ENCODE measurements around the gene SCART1. TPM values are rescaled to one million over a fixed set of nuclear protein-coding genes. Genes with fewer than 3 reads are reported as not detected.

Gene SCART1
- total and polyA plus RNA-seq, 2 donors (not counting 3 experiments of a cell fraction or from before 2014, with no cell fraction given), result 0.90 to 1.0 TPM

DNA sequence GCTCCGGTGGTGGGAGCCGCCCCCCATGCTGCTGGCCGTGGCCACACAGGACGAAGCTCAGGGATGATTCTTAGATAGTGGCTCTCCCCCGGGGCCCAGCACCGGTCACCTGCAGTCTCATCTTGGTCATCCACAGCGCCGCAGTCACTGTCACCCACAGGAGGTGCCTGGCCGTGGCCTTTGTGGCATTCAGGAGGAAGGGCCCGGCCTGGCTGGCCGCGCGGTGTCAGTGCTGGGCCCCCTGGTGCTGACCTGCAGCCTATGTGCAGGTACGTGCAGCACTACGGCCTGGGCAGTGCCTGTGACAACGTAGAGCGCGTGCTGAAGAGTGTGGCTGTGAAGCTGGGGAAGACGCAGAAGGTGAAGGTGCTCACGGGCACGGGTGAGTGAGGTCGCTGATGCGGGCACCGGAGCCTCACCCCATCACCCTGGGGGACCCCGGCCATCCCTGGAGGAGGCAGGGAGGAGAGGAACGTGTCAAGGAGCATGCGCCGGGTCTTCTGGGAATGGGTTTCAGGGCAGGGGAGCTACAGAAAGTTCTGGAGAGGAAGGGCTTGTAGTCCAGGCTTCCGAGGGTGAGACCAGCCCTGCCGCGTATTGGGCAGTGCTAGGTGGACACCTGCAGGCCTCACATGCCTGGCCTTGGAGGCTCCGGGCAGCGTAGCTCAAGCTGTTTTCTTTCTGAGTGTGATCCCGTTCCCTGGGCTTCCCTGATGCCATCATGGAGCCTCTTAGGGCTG lies 34.4 kb upstream of the SCART1 start:
- H3K36me3 ChIP-seq (ENCODE audit: control insufficient read depth in 2 of 2, extremely low read depth in 1 of 2, insufficient read depth in 2 of 2, low read length in 2 of 2), result peaks cover 4 to 13% of the 10 kb centered on the region in 2 experiments
- no peak overlapping the region for H3K9ac ChIP-seq (replicated peaks; ENCODE audit: extremely low read depth, insufficient read depth, low read length)
- DNase-seq (ENCODE audit: low read depth, low spot score), result no peak
- no peaks in the 10 kb centered on the region for H3K4me1 ChIP-seq (ENCODE audit: control insufficient read depth, extremely low read depth, insufficient read depth, low read length)
- H3K79me2 ChIP-seq (ENCODE audit: control insufficient read depth, insufficient read depth, low read length), result peaks cover 3% of the 10 kb centered on the region
- H3K9me1 ChIP-seq (replicated peaks; ENCODE audit: control insufficient read depth, extremely low read depth, insufficient read depth, low read length), result no peaks in the 10 kb centered on the region
- H3K27me3 ChIP-seq (ENCODE audit: control insufficient read depth in 2 of 2, insufficient read depth in 2 of 2, low read length in 2 of 2), result peaks cover 8 to 9% of the 10 kb centered on the region in 2 experiments
- ChIA-PET CTCF (interaction anchor here (1.2 kb wide), 1 partner anchor 90 kb away, joined by 4 read pairs; no protein-coding TSS in a partner anchor), POLR2A (no interaction called here)
- H4K20me1 ChIP-seq (replicated peaks; ENCODE audit: control insufficient read depth, extremely low read depth, insufficient read depth, low read length), result no peaks in the 10 kb centered on the region
- H2AFZ ChIP-seq (ENCODE audit: low read depth, low read length), result no peak overlapping the region
- no peak for TF ChIP-seq MAX (IDR thresholded peaks at IDR 0.05; ENCODE audit: insufficient read depth, insufficient read length)
- no peak for TF ChIP-seq FOS (IDR thresholded peaks at IDR 0.05; ENCODE audit: borderline replicate concordance, insufficient read depth, low read length)
- FAIRE-seq, result no peak
- H3K4me2 ChIP-seq (ENCODE audit: insufficient read depth, low read length), result no peak overlapping the region
- H3K27ac ChIP-seq (ENCODE audit: insufficient read depth, low read depth, low read length), result no peak overlapping the region
- BruUV-seq (replicated peaks), result no TSS peak
- dilution Hi-C loops (cut with MboI; ENCODE audit: extremely low pct_ligation_motif_present, low sequenced_read_pairs), result no loop called here
- intact Hi-C loops (cut with micrococcal nuclease), result no loop called here
- H3K9me3 ChIP-seq (replicated peaks; ENCODE audit: control insufficient read depth, insufficient read depth, low read length), result no peaks in the 10 kb centered on the region
- no peak overlapping the region for H3K4me3 ChIP-seq (replicated peaks in 1 of 3; ENCODE audit: insufficient read depth in 1 of 3, low read depth in 1 of 3, low read length in 3 of 3)

GRCh38 chr10:133420028-133420427 lies 33.7 kb upstream of the SCART1 start:
- H3K9me1 ChIP-seq (replicated peaks; ENCODE audit: control insufficient read depth, extremely low read depth, insufficient read depth, low read length), result no peaks in the 10 kb centered on the region
- no peak overlapping the region for H3K9ac ChIP-seq (replicated peaks; ENCODE audit: extremely low read depth, insufficient read depth, low read length)
- intact Hi-C loops (cut with micrococcal nuclease) (no loop called here), dilution Hi-C loops (cut with MboI; ENCODE audit: extremely low pct_ligation_motif_present, low sequenced_read_pairs) (no loop called here)
- no peak for DNase-seq (ENCODE audit: low read depth, low spot score)
- ChIA-PET CTCF (interaction anchor here (0.9 to 1.2 kb wide), 2 partner anchors 19 to 90 kb away, joined by 3 to 4 read pairs; no protein-coding TSS in a partner anchor), POLR2A (no interaction called here)
- H3K27ac ChIP-seq (ENCODE audit: insufficient read depth, low read depth, low read length), result no peak overlapping the region
- H4K20me1 ChIP-seq (replicated peaks; ENCODE audit: control insufficient read depth, extremely low read depth, insufficient read depth, low read length), result no peaks in the 10 kb centered on the region
- no peaks in the 10 kb centered on the region for H3K9me3 ChIP-seq (replicated peaks; ENCODE audit: control insufficient read depth, insufficient read depth, low read length)
- H3K4me3 ChIP-seq (replicated peaks in 1 of 3; ENCODE audit: insufficient read depth in 1 of 3, low read depth in 1 of 3, low read length in 3 of 3), result no peak overlapping the region
- H3K36me3 ChIP-seq (ENCODE audit: control insufficient read depth in 2 of 2, extremely low read depth in 1 of 2, insufficient read depth in 2 of 2, low read length in 2 of 2), result peaks cover 4 to 13% of the 10 kb centered on the region in 2 experiments
- no peak overlapping the region for H2AFZ ChIP-seq (ENCODE audit: low read depth, low read length)
- H3K4me2 ChIP-seq (ENCODE audit: insufficient read depth, low read length), result no peak overlapping the region
- H3K4me1 ChIP-seq (ENCODE audit: control insufficient read depth, extremely low read depth, insufficient read depth, low read length), result no peaks in the 10 kb centered on the region
- BruUV-seq (replicated peaks), result no TSS peak
- FAIRE-seq, result no peak
- H3K79me2 ChIP-seq (ENCODE audit: control insufficient read depth, insufficient read depth, low read length), result peaks cover 3% of the 10 kb centered on the region
- peaks cover 8 to 9% of the 10 kb centered on the region in 2 experiments for H3K27me3 ChIP-seq (ENCODE audit: control insufficient read depth in 2 of 2, insufficient read depth in 2 of 2, low read length in 2 of 2)
- TF ChIP-seq POLR2A (IDR thresholded peaks at IDR 0.05; ENCODE audit: low read depth, low read length) (no peak), EZH2 (IDR thresholded peaks at IDR 0.05; ENCODE audit: borderline replicate concordance, low read depth, low read length, severe bottlenecking) (no peak), JUN (IDR thresholded peaks at IDR 0.05; ENCODE audit: borderline replicate concordance, insufficient read depth, insufficient read length, low read depth) (no peak), MYC (IDR thresholded peaks at IDR 0.05; ENCODE audit: low read depth, low read length) (no peak), POLR2AphosphoS5 (IDR thresholded peaks at IDR 0.05; ENCODE audit: insufficient read depth, low read depth, low read length) (no peak), CTCF (IDR thresholded peaks at IDR 0.05; ENCODE audit: extremely low read depth in 1 of 2, insufficient read depth in 1 of 2, low read depth in 1 of 2, low read length in 2 of 2) (no peak)
